ENCODE results near the gene CEP63. TPM values are rescaled to one million over a fixed set of nuclear protein-coding genes. Genes with fewer than 3 reads are reported as not detected.
"Not testable (repeated sequence)": the region's sequence is repeated elsewhere in the genome, so short reads cannot be mapped to it uniquely, and the experiment has no call there.

The CEP63 gene
- total and polyA plus RNA-seq, 2 donors, result 24.8 to 30.2 TPM

- H3K4me3 ChIP-seq (ENCODE audit: low read depth, low read length), result no peak overlapping the region
- DNase-seq (ENCODE audit: extremely low spot score), result no peak
- no peaks in the 10 kb centered on the region for H3K36me3 ChIP-seq (ENCODE audit: insufficient read depth)
- no peak overlapping the region for H3K27ac ChIP-seq (ENCODE audit: low read depth)
- no peaks in the 10 kb centered on the region for H3K4me1 ChIP-seq (ENCODE audit: insufficient read depth)
Observed at GRCh38 chr3:134590766-134591165, 104.9 kb downstream of the CEP63 start.

DNA sequence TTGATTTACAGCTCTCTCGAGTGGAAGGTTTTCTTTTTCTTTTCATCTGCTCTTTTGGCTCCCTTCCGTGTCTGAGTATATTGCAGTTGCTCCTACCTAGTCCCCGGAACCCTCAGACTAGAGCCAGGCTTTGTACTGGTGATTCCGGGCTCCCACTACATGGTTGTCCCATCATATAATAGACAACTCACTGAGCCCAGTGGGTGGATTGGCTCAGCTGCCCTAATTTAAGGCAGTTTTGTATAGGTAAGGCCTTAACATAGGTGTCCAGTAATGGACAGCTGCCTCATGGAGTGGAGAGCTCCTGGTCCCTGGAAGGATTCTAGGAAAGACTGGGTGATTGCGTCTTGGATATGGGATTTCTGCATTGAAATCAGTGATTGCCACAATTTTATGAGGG, 106.9 kb downstream of the CEP63 start:
- Histone ChIP-seq H3K36me3 (ENCODE audit: insufficient read depth) (no peaks in the 10 kb centered on the region), H3K4me3 (ENCODE audit: low read depth, low read length) (no peak overlapping the region), H3K27ac (ENCODE audit: low read depth) (no peak overlapping the region), H3K4me1 (ENCODE audit: insufficient read depth) (no peaks in the 10 kb centered on the region)
- 91% methylated on average over 5 of the region's 5 CpGs for WGBS
- DNase-seq (ENCODE audit: extremely low spot score), result no peak

DNA sequence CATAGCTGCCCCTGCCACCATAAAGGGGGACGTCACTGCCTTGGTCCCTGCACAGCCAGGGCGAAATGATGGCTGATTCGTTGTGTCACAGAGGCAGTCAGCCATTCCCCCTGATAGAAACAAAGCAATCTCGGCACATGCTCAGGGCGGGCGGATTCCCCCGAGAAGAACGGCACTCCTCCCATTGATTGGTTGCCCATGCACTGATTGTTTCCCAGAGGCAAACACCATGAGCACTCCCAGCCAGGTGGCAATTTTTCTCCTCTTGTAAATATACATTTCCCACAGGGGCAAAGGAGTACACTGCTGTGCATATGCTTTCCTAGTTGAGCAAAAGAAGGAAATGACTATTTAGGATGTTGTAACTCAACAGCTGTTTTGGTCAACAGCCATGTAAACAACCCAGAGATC, 108.5 kb downstream of the CEP63 start:
- no peak overlapping the region for H3K27ac ChIP-seq (ENCODE audit: low read depth)
- no peaks in the 10 kb centered on the region for H3K36me3 ChIP-seq (ENCODE audit: insufficient read depth)
- no peak overlapping the region for H3K4me3 ChIP-seq (ENCODE audit: low read depth, low read length)
- DNase-seq (ENCODE audit: extremely low spot score), result no peak
- H3K4me1 ChIP-seq (ENCODE audit: insufficient read depth), result no peaks in the 10 kb centered on the region
- WGBS, result 73% methylated on average over 8 of the region's 8 CpGs

- 58% methylated on average over 3 of the region's 3 CpGs for WGBS
- H3K4me1 ChIP-seq (ENCODE audit: insufficient read depth); H3K4me3 ChIP-seq (ENCODE audit: low read depth, low read length); H3K27ac ChIP-seq (ENCODE audit: low read depth); H3K36me3 ChIP-seq (ENCODE audit: insufficient read depth); DNase-seq (ENCODE audit: extremely low spot score): not testable (repeated sequence)
Observed at GRCh38 chr3:134594986-134595385, 109.1 kb downstream of the CEP63 start.

GRCh38 chr3:134597390-134597970, 111.6 kb downstream of the CEP63 start:
- 63% methylated on average over 2 of the region's 2 CpGs for WGBS
- no peak overlapping the region for H3K27ac ChIP-seq (ENCODE audit: low read depth)

DNA sequence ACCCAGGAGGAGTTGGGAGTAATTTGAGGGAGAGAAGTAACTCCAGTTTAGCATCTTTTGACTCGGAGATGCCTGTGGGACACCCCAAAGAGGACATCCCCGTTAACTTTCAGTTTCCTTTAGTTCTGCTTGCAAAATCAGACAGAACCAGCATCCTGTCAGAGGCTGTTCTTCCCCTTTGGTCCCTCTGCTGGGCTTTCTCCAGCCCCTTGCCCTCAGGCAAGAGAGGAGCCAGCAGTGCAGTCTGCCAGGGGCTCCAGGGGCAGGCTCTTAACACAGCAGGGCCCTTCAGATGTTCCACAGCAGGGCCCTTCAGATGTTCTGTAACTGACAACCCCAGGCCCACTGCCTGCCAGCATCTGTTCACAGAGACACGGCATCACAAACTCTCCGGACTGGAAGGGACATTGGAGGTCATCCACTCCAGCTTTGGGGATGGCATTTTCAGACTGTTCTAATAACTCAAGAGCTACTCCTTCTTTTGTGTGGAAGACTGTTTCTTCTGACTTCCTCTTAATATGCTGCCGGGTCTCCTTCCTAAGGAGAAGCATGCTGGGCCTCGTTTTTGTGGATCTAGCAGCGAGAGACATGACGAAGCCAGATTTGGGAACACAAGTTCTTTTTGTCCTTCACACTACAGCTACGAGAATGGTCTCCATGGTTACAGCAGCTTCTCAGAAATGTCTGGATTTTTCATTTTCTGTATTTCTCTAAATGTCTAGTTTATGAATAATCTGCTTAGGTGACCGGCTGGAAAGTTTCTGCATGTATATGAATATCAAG, 113.1 kb downstream of the CEP63 start:
- DNase-seq (ENCODE audit: extremely low spot score), result no peak
- Histone ChIP-seq H3K27ac (ENCODE audit: low read depth) (no peak overlapping the region), H3K4me1 (ENCODE audit: insufficient read depth) (no peaks in the 10 kb centered on the region), H3K36me3 (ENCODE audit: insufficient read depth) (no peaks in the 10 kb centered on the region), H3K4me3 (ENCODE audit: low read depth, low read length) (no peak overlapping the region)
- WGBS, result 76% methylated on average over 10 of the region's 10 CpGs

More at GRCh38 chr3:134597390-134597970, 111.6 kb downstream of the CEP63 start:
- Histone ChIP-seq H3K4me1 (ENCODE audit: insufficient read depth) (no peaks in the 10 kb centered on the region), H3K36me3 (ENCODE audit: insufficient read depth) (no peaks in the 10 kb centered on the region), H3K4me3 (ENCODE audit: low read depth, low read length) (no peak overlapping the region)
- no peak for DNase-seq (ENCODE audit: extremely low spot score)

- H3K4me1 ChIP-seq (ENCODE audit: insufficient read depth), result no peaks in the 10 kb centered on the region
- 31% methylated on average over 1 of the region's 1 CpG for WGBS
- H3K27ac ChIP-seq (ENCODE audit: low read depth), result no peak overlapping the region
- H3K4me3 ChIP-seq (ENCODE audit: low read depth, low read length), result no peak overlapping the region
- no peak for DNase-seq (ENCODE audit: extremely low spot score)
- H3K36me3 ChIP-seq (ENCODE audit: insufficient read depth), result no peaks in the 10 kb centered on the region
Observed at GRCh38 chr3:134600206-134600605, 114.3 kb downstream of the CEP63 start.

DNA sequence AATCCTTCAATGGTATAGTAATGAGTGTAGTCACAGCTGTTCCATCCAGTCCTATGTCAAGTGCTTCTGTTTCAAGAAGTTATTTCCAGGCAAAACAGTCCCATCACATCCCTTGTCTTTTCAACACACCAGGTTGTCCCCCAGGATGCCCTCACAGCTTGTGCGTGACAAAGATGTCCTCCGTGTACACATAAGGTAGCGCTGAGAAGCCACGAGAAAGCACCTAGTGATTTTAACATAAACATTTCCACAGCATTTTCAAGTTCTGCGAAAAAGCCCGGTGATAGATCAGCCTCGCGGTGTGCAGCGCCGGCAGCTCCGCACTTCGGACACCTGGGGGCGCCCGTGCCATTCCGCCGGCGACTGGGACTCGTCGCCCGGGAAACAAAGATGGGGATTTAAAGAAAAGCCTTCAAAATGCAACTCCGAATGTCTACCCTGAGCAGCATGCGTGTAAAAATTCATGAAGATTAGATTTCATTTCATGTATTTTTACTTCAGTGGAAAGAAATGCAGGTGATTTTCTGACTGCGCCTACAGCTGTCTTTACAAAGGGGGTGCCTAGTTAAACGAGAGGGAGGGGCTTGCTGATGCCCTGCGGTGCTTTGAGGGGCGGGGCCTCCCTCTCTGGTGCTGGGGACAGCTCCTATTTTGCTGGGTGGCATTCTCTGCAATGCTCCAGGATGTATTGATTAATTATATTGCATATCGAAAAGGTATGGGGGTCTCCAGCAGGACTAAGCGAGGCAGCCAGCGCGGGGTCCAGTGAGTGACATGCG, 115.0 kb downstream of the CEP63 start:
- H3K4me3 ChIP-seq (ENCODE audit: low read depth, low read length), result no peak overlapping the region
- 9% methylated on average over 31 of the region's 31 CpGs for WGBS
- DNase-seq (ENCODE audit: extremely low spot score), result peak; percentile 40

DNA sequence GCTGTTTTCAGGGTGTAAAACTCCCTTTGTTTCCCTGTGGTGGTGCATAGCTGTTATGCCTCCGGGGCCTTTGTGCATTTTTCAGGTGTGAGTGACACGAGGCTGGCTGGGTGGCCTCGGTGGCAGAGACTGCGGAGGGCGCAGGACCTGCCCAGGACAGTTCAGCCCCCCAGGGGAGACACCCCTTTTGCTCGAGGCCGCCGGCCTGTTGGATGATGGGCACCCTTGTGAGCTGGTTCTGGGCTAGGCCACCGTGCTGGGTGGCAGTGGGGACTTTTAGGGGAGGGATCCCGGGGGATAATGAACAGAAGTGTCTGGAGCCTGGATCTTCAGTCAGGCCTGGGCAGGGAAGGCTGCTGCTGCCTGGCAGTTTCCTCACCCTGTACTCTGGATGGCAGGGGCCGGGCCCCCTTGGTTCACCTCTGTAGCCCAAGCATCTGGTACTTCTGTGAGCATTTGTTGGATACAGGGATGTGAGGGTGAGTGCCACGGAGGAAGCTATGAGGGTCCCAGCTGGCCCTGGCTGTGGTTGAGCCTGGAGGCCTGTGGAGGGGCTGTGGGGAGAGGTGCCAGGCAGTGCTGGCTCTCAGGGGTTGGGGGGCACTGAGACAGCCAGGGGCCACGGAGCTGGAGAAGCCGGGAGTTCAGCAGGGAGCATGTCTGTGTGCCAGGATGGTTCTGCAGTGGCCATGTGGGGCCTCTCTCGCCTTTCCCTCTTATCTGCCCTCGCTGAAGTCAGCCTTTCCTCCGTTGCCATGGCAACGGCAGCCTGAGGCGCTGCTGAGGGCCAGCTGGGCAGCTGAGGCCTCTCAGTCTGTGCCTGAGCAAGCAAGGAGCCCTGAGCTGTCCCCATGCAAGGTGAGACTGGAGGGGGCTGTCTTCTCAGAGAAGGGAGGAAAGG, 115.9 kb downstream of the CEP63 start:
- 49% methylated on average over 19 of the region's 19 CpGs for WGBS

More for the DNA sequence above, 115.0 kb downstream of the CEP63 start:
- Histone ChIP-seq H3K4me1 (ENCODE audit: insufficient read depth) (no peaks in the 10 kb centered on the region), H3K36me3 (ENCODE audit: insufficient read depth) (no peaks in the 10 kb centered on the region), H3K27ac (ENCODE audit: low read depth) (no peak overlapping the region)

GRCh38 chr3:134602440-134602814, 116.6 kb downstream of the CEP63 start:
- H3K36me3 ChIP-seq (ENCODE audit: insufficient read depth), result no peaks in the 10 kb centered on the region
- no peaks in the 10 kb centered on the region for H3K4me1 ChIP-seq (ENCODE audit: insufficient read depth)
- no peak overlapping the region for H3K27ac ChIP-seq (ENCODE audit: low read depth)
- DNase-seq (ENCODE audit: extremely low spot score), result no peak
- H3K4me3 ChIP-seq (ENCODE audit: low read depth, low read length), result no peak overlapping the region
- 49% methylated on average over 6 of the region's 6 CpGs for WGBS

More for the DNA sequence above, 115.9 kb downstream of the CEP63 start:
- Histone ChIP-seq H3K36me3 (ENCODE audit: insufficient read depth) (no peaks in the 10 kb centered on the region), H3K27ac (ENCODE audit: low read depth) (no peak overlapping the region), H3K4me1 (ENCODE audit: insufficient read depth) (no peaks in the 10 kb centered on the region), H3K4me3 (ENCODE audit: low read depth, low read length) (no peak overlapping the region)
- peak; percentile 5 for DNase-seq (ENCODE audit: extremely low spot score)

GRCh38 chr3:134603480-134603879, 117.6 kb downstream of the CEP63 start:
- DNase-seq (ENCODE audit: extremely low spot score), result no peak
- Histone ChIP-seq H3K4me1 (ENCODE audit: insufficient read depth) (no peaks in the 10 kb centered on the region), H3K27ac (ENCODE audit: low read depth) (no peak overlapping the region), H3K36me3 (ENCODE audit: insufficient read depth) (no peaks in the 10 kb centered on the region), H3K4me3 (ENCODE audit: low read depth, low read length) (no peak overlapping the region)
- WGBS, result 76% methylated on average over 4 of the region's 4 CpGs

DNA sequence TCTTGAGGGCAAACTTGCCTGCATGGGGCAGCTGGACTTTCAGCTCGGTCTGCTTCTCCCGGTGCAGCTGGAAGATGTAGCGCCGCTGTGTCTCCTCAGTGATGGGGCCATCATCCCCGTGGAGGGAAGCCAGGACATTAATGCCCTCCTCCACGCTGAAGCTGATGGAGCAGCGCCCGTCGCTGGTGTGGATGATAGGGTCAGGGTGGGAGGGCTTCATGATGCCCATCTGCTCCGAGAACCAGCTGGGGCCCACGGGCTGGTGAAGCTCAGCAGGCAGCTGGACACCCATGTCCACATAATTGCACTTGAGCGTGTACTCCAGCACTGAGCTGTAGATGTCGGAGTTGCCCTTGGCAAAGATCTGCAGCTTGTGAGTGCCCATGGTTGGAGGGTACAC, 118.1 kb downstream of the CEP63 start:
- DNase-seq (ENCODE audit: extremely low spot score), result no peak

GRCh38 chr3:134605556-134605955, 119.7 kb downstream of the CEP63 start:
- no peak overlapping the region for H3K27ac ChIP-seq (ENCODE audit: low read depth)
- no peak overlapping the region for H3K4me3 ChIP-seq (ENCODE audit: low read depth, low read length)
- DNase-seq (ENCODE audit: extremely low spot score), result no peak
- H3K36me3 ChIP-seq (ENCODE audit: insufficient read depth), result no peaks in the 10 kb centered on the region
- 76% methylated on average over 6 of the region's 6 CpGs for whole genome bisulfite sequencing
- H3K4me1 ChIP-seq (ENCODE audit: insufficient read depth), result no peaks in the 10 kb centered on the region

More for the DNA sequence above, 118.1 kb downstream of the CEP63 start:
- no peak overlapping the region for H3K4me3 ChIP-seq (ENCODE audit: low read depth, low read length)
- H3K27ac ChIP-seq (ENCODE audit: low read depth), result no peak overlapping the region
- H3K36me3 ChIP-seq (ENCODE audit: insufficient read depth), result no peaks in the 10 kb centered on the region
- no peaks in the 10 kb centered on the region for H3K4me1 ChIP-seq (ENCODE audit: insufficient read depth)
- WGBS, result 93% methylated on average over 13 of the region's 13 CpGs
